ENCODE results near the gene ACOX3.
"Not testable (repeated sequence)": the region's sequence is repeated elsewhere in the genome, so short reads cannot be mapped to it uniquely, and the experiment has no call there.

GRCh38 chr4:8349236-8349635, 91.3 kb downstream of the ACOX3 start:
- TF ChIP-seq, protein P1, sequence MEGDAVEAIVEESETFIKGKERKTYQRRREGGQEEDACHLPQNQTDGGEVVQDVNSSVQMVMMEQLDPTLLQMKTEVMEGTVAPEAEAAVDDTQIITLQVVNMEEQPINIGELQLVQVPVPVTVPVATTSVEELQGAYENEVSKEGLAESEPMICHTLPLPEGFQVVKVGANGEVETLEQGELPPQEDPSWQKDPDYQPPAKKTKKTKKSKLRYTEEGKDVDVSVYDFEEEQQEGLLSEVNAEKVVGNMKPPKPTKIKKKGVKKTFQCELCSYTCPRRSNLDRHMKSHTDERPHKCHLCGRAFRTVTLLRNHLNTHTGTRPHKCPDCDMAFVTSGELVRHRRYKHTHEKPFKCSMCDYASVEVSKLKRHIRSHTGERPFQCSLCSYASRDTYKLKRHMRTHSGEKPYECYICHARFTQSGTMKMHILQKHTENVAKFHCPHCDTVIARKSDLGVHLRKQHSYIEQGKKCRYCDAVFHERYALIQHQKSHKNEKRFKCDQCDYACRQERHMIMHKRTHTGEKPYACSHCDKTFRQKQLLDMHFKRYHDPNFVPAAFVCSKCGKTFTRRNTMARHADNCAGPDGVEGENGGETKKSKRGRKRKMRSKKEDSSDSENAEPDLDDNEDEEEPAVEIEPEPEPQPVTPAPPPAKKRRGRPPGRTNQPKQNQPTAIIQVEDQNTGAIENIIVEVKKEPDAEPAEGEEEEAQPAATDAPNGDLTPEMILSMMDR (conservative IDR thresholded peaks at IDR 0.05; ENCODE audit: low read length), result not testable (repeated sequence)
- TF ChIP-seq EZH2phosphoT487 (IDR thresholded peaks at IDR 0.05; ENCODE audit: borderline replicate concordance, low read depth, low read length), result not testable (repeated sequence)

Data from OCI-LY7 (cell line).